NCI-H1417 (cell line): ENCODE measurements around the gene SLC2A9.
"Not testable (repeated sequence)": the region's sequence is repeated elsewhere in the genome, so short reads cannot be mapped to it uniquely, and the experiment has no call there.

Experiments
- DNase-seq, 3 experiments: peaks; one replicate each; lab custom pipeline; 2025; lab: John Stamatoyannopoulos, UW

The SLC2A9 gene

DNA sequence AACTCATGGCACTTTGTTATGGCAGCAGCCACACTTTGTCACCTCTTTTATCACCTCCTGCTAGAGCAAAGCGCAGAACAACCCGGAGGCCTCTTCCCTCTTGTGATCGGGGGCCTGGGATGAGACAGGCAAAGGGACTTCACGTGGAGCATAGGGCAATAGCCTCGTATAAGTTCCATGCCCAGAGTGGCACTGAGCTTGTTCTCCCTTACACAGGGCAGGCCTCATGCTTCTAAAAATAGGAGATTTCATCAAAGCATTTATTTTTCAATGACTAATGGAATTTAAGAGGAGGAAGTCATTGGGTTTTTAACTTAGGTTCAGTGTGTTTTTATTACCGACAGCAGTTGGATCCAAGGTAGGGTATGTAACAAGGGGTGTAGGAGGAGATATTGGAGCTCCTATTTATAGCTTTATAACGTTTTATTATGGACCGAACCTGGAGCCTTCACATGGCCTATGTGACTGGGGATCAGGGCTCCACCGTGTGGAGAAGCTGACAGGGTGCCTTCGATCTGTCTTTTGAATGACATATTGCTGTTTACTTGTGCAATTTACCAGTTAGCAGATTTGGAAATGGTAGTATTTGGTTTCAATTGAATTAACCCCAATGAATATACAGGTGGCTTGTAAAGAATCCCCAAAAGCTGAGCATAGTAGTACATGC lies 93.8 kb downstream of the SLC2A9 start:
- peak in 2 of 3 experiments; percentile 3 to 7 for DNase-seq

DNA sequence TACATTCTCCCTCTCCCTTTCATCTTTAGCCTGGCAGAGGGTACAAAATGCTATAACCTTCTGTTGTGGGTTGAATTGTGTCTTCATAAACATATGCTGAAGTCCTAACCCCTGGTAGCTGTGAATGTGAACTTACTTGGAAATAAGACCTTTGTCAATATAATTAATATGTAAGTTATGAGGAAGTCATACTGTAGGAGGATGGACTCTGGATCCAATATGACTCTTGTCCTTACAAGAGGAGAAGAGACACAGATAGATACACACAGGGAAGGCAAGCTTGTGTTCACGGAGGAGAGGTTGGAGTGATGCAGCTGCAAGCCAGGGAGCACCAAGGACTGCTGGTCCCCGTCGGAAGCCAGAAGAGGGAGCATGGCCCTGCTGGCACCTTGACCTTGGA lies 94.7 kb downstream of the SLC2A9 start:
- DNase-seq, result no peak

DNA sequence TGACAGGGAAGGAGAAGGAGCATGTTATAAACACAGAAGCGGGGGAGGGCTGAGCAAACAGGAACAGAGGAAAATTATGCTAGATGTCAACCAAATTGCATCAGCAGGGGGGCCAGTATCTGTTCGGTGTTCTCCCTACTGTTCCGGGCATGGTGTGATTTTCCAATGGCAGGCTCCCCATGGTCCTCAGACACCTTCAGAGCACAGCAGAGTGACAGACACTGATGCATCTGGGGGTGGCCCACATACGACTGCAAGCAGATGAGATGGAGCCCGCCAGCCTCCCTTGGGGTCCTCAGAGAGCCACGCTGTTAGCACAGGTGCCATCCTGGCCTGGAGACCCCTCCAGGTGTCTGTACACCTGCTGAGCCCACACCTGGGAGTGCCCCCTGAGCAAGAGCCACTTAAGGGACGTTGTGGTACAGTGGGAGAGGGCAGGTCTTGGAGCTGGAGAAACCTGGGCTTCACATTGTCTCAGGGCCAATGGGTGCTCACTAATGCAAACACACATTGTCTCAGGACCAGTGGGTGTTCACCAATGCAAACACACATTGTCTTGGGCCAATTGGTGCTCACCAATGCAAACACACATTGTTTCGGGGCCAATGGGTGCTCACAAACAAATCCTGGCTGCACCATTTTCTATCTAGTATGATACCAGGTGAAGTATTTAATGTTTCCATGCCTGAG lies 95.4 kb downstream of the SLC2A9 start:
- peak in 2 of 3 experiments; percentile 80 to 94 for DNase-seq

DNA sequence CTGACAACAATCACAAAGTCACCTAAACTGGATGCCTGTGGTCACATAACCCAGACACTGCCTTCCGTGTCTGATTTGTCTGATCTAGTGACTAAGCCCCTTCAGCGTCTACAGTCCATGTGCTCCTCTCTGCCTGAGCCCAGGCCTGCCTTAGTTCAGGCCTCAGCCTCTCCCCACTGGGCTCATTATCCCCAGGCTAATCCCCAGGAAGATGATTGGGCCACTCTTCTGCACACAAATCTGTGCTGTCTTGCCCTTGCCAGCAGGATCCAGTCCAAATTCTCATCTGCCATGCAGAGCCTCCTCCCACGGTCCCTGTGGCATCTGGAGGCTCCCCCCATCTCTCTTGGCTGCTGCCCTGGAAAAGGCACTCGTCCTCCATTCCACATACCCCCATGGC lies 96.5 kb downstream of the SLC2A9 start:
- DNase-seq, result peak in 2 of 3 experiments; percentile 68 to 78

DNA sequence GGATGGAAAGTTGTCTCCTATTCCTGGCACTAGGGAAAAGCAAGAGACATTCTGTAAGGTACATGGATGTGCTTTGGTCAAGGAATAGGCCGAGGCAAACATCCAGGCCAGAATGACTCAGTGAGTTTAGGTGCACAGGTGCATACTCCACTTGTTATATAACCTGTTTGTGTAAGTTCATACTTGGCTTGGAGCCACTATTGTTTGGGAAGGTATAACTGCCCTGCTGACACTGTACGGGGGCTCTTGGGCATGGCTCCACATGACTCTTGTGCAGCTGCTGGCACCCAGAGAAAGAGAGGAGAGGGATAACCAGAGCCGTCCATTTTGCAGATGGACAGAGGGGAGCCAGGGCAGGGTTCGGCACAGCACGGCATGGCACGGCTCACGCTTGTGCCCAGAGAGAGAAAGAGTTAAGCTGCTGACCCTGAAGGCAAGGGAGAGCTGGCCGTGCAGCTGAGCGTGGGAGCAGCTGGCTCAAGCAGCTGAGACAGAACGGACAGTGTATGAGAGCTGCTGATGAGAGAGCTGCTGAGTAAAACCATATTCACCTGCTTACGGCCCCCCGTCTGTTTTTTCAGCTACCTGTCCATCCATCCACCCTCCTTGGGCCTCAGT lies 98.0 kb downstream of the SLC2A9 start:
- DNase-seq, result peak in 1 of 3 experiments; percentile 21

DNA sequence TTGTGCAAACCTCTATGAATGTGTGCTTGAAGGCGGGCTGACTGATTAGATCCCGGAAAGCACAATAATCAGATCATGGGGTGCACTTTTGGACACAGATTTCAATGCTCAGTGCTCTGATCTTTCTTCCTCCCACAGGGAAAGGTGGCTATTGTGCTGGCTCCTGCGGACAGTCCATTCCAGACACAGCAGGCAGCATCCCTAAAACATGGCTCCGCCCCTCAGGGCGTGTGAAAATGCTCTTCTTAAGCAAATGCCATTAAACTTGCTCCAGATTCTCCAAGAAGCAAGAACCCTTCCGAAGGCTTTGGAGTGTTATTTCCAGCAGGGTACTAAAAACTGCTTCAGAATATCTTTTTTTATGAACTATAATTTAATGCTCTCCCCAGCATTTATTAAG lies 100.0 kb downstream of the SLC2A9 start:
- no peak for DNase-seq

DNA sequence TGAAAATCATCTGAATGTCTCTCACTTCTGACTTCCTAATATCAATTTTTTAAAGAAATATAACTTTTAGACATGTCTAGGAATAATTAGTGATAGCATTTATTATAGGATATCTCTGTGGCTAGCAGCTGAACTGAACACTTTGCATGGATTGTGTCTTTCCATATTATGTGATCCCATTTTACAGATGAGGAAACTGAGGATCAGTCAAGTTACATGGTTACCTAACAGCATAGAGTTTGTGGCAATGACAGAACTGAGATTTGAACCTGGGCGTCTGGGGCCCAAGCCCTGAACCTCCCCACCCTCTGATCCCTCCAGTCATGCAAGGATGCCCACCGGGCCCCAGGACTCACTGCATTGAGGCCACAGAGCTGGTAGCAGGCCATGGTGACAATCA lies 101.3 kb downstream of the SLC2A9 start:
- no peak for DNase-seq

DNA sequence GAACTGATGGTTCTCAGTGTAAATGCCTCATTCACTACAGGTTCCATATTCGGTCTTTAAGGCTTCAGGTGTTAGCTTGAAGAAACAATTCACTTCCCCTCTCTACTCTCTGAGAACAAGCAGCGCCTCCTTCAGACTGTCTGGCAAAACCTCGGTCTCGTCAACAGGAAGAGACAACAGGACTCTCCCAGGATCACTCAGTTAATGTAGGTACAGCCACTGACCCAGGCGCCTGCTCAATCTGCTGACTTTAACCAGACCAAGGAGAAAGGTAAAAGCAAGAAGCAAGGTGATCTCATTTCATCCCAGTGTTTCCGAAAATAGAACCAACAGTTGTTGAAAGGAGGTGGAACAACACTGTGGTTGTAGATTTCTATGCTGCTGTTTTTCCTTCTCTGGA lies 102.2 kb downstream of the SLC2A9 start:
- no peak for DNase-seq

DNA sequence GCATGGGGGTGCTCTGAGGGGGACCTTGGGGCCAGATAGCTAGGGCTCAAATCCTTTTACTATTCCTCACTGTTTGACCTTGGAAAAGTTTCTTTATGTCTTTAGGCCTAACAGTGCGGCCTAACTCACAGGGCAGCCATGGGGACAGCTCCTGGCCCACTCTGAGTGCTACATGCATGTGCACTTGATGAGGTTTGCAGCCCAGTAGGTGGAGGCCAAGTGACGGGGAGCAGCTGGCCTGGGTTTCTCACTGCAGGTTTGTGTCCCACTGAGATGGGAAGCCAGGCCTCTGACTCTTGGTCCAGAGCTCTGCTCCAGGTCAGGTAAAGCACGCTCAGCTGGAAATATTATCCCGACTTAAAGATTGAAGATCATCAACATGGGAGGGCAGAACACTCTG lies 102.8 kb downstream of the SLC2A9 start:
- DNase-seq, result no peak

DNA sequence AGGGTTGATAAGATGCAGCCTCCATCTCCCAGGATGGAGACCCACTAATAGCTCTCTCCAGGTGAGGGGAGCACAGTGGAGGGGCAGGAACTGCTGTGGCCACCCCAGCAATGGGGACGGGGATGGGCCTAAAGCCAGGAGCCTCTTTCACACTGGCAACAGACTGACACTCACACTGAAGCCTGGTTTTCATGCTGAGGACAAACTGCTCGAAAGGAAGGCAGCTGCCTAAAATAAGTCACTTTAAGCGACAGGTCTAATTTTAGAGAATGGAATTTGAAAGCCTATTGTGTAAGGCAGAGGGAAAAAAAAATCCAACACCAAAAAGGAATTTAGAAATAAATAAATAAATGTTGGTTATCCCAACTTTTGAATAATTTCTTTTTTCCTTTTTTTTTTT lies 104.4 kb downstream of the SLC2A9 start:
- no peak for DNase-seq

DNA sequence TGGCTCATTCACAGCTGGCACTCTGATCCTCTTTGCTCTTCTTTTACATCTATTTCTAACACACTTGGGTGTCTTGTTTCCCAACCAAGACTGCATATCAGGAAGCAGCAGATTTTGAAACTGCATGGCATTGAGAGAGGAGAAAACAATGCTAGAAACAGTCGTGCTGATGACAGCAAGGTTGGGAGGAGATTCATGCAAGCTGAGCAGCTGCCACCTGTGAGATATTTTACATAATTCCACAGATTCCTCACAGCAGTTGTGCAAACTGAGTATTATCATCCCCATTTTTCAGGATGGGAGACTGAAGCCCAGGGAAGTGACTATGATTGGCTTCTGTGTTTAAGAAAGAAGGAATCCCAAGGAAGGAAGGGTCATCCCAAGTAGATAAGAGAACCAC lies 105.0 kb downstream of the SLC2A9 start:
- no peak for DNase-seq

DNA sequence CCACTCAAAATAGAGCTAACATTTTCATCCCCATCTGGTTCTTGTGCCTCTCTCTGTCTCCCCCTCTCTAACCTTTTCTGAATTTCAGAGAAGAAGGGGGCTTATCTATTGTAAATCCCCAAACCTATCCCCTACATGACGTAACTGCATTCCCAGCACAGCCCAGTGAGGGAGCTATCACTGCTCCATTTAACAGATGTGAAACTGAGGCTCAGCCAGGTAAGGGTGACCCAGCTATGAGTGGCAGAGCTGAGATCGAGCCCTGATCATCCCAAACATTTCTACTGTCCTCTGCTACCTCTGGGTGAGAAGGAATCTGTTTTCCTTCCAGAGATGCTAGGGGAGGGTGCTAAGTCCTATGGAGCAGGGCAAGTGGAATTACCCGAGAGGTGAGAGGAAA lies 107.5 kb downstream of the SLC2A9 start:
- no peak for DNase-seq

DNA sequence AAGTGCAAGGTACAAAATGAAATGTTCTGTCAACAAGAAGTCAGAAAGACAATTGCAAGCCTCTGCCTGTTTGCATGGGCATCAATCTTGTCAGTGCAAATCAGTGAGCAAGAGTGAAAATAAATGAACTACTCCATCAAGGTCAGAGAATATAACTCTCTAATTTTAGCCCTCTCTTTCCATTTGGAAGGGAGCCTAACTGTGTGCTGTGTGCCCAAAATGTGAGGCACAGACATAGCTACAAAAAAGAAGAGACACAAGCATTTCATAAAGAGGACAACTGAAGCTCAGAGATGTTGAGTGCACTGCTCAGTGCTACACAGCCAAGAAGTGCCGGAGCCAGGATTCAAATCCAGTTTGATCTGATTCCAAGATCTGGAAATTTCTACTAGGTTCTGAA lies 114.3 kb downstream of the SLC2A9 start:
- DNase-seq, result no peak

DNA sequence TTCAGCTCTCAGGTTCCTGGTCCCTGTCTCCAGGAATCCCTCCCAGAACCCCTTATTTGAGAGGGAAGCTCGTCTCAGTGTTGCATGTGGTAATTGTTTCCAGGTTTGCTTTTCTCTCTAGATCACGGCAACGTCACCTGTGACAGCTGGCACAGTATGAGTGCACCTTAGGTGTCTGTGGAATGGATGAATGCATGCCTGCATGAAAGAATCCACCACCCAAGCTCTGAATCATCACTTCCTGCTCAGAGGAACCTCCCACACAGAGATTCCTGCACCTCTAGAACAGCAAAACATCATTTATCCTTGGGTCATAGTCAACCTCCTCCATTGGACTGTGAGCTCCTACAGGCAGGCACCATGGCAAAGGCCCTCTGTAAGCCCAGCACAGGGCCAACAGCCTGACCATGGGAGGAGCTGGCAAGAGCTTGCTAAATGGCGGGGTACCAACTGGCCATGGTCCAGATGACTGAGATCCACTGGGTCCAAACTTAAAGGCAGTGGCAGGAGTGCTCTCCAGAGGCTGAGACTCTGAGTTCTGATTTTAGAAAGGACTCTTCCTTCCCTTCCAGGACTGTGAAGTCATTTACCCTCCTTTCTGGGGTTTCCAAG lies 116.2 kb downstream of the SLC2A9 start:
- no peak for DNase-seq

DNA sequence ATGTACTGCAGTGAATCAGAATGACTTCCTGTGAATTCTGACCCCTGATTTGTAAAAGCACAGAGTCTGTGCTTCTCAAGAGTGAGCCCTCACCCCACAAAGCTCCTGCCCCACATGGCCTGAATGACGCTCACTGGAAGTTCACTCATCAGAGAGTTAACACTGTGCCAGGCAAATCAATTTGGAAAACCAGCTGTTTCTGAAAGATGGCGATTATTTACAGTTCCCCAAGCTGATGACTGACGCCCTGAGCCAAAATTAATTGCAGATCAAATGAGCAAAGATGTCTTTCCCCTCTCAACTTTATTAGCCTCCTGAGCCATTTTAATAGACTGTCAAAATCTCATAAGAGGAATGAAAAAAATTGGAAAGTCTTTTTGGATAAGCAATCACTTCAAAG lies 118.0 kb downstream of the SLC2A9 start:
- DNase-seq, result peak in 2 of 3 experiments; percentile 8 to 51

DNA sequence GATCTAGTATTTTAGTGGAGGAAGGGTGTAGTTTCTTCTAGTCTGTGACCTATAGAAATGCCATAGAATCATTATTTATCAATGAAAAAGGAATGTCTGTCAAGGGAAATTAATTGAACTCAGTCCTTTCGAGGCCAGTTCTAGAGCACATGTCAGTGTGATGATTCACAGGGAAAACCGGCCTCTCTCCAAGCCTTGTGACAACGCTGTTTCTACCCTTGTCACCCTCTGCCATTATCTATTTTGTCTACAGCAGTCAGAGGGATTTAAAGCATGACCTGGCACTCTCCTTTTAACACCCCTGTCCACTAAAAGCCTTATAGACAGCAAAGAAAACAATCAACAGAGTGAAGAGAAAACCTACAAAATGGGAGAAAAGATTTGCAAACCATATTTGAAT lies 120.0 kb downstream of the SLC2A9 start:
- DNase-seq, result no peak

DNA sequence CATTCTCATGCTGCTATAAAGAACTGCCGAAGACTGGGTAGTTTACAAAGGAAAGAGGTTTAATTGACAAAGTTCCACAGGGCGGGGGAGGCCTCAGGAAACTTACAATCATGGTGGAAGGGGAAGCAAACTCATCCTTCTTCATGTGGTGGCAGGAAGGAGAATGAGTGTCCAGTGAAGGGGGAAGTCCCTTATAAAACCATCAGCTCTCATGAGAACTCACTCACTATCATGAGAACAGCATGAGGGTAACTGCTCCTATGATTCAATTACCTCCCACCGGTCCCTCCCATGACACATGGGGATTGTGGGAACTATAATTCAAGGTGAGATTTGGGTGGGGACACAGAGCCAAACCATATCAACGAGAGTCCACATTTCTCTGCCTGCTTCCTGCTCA lies 120.7 kb downstream of the SLC2A9 start:
- not testable (repeated sequence) for DNase-seq

DNA sequence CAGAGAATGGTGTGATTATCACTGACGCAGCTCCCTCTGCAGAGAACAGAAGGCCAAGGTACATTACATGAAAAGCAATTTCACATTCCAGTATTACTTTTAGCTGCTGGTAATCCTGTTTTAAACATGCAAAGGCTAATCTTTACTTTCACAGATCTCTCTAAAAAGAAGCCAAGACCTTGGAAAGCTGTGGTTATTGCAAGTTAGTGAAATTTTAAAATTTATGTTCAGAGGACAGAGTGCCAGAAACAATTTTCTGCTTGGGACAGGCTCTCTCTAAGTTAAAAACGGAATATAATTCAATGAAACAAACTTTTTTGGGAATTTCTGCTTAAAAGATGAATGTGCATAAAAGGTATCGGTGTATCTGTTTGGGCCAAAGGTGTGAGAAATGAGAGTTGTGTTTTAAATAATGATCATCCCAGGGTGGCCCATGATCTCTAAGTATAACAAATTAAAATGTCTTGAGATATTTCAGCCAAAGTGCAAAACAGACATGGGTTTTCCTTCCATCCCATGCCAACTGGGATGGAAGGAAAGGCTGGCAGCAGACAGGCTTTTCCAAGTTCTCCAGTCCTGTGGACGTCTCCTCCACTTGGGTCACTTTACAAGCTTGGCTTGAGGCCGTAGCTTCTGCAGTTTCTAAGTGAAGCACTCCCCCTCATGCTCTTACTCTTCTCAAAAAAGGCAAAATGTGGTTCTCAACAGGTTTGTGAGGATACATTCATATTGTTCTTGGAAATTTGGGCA lies 121.8 kb downstream of the SLC2A9 start:
- no peak for DNase-seq

DNA sequence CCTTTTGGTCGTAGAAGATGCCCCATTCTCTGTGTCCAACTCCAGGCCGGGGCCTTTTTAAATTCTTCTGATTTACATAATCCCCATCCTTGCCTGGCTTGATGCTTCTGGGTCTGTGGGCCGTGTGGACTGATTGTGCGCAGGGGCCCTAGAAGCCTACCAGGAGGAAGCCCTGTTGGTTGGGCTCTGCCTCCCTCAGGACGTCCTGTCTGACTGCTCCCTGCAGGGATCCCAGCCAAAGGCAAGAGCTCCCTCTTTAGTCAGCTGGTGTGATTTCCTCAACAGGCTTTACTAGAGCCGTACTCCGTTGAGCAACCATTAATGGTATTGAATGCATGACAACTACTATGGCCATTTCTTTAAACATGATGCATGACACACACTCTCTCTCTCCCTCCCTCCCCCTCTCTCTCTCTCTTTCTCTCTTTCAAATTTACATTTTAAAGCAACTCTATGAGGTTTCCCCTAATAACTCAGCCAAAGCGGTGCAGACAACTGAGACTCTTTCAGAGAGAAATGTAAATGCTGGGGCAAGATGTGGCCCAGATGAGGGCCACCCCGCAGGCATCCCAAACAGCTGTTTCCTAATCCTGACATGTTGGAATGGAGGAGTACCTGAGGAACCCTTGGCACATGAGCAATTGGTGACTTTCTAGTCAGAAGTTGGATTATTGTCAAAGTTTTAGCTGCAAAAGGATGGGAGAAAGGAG lies 122.5 kb downstream of the SLC2A9 start:
- DNase-seq, result no peak

DNA sequence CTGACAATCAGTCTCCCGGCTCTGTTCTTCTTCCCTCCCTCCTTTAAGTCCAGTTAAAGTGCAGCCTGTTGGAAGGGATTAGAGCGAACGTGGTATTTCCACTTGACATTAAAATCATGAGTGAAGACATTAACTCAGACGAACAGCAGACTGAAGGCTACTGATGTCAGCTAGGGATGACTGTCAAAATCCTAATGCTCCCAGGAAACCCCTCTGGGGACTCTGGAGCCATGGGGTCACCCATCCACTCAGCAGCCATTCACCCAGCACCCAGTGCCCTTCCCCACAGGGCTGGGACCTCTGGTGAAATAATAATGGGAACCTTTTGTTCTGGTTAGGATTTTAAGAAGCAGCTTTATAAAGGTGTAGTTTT lies 126.0 kb downstream of the SLC2A9 start:
- no peak for DNase-seq

DNA sequence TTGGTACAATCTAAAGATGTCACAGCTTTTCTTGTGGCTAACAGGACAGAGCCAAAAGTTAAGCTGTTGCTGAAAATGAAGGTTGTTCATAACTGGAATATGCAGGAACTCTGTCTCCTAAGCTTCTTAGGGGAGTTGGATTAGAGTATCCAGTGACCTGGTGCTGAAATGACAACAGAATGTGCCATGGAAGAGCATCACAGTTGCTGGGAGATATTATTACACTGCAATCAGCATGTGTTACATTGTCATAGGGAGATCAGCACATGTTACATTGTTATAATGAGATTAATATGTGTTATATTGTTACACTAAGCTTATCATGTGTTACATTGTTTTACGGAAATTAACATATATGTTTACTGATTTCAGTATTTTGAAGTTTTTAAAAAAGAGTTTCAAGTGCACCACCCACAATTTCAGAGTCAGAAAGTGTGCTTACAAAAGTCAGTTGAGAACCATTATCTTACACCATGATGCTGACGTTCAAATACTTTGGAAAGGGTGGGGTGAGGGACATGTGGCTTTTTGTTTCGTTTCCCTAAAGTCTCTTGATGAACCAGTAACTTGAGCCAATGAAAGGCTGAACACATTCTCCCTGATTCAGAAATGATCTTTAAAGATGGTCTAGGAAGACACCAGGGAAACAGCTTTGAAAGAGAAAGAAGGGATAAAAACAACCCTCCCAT lies 126.5 kb downstream of the SLC2A9 start:
- no peak for DNase-seq
